Chondrocyte (in vitro differentiated cells): ENCODE measurements around the gene RCOR2. TPM values are rescaled to one million over a fixed set of nuclear protein-coding genes. Genes with fewer than 3 reads are reported as not detected.
A peak's percentile ranks its signal among the peaks of the same experiment; 100 is the strongest.

Experiments
- DNase-seq: peaks from one replicate; pipeline ENCODE4 v3.0.0; 2021; ENCODE audit warnings: mixed read lengths, low spot score
- H3K27ac Mint-ChIP-seq: one replicate; pipeline ENCODE4 v1.8.0; 2021; ENCODE audit warnings: mild to moderate bottlenecking, moderate library complexity, mixed read lengths; ENCODE audit not compliant: unreplicated experiment
- H3K27me3 Mint-ChIP-seq: 2 replicates; pipeline ENCODE4 v1.8.0; 2021; ENCODE audit warnings: low read depth, mixed read lengths
- H3K36me3 Mint-ChIP-seq: 2 replicates; pipeline ENCODE4 v1.8.0; 2021; ENCODE audit warnings: low read depth, mixed read lengths
- H3K4me1 Mint-ChIP-seq: 2 replicates; pipeline ENCODE4 v1.8.0; 2021; ENCODE audit warnings: low read depth, mild to moderate bottlenecking, mixed read lengths
- H3K4me3 Mint-ChIP-seq: one replicate; pipeline ENCODE4 v1.8.0; 2021; ENCODE audit warnings: mild to moderate bottlenecking, moderate library complexity, mixed read lengths; ENCODE audit not compliant: unreplicated experiment
- H3K9me3 Mint-ChIP-seq: 2 replicates; pipeline ENCODE4 v1.8.0; 2021; ENCODE audit warnings: low read depth, mixed read lengths
- CTCF ChIP-seq: fragments of 200-600 bp; sonication (generic); IDR thresholded peaks from 2 replicates; pipeline ENCODE4 v1.5.0; 2021; ENCODE audit warnings: antibody characterized with exemption, mild to moderate bottlenecking, moderate library complexity
- total RNA-seq: library from RNA; stranded (reverse); gene quantifications from 3 replicates; pipeline ENCODE4 v1.2.1, GENCODE V29; 2021

Gene RCOR2
- total RNA-seq, 1 donor from 2014 or later, result 2.7 TPM

DNA sequence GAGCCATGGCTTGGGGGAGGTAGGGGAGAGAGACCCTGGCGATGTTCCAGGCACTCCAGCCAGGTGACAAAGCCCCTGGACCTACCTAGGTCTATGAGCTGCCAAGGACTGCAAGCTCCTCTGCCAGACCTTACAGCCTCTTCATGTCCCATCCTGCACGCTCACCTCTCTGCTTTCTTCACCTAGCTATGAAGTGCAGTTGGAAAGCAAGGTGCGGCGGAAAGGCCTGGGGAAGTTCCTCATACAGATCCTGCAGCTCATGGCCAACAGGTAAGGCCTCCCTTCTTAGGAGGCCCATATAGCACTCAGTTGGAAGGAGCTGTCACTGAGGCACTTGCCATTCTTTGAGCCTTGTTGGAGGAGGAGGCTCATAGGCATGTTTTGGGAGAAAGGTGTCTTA is 35.6 kb upstream of the RCOR2 start:
- no peak for TF ChIP-seq CTCF
- Mint-ChIP-seq H3K4me3 (no peak overlapping the region), H3K27me3 (no peaks in the 10 kb centered on the region), H3K4me1 (no peaks in the 10 kb centered on the region), H3K27ac (no peak overlapping the region), H3K9me3 (no peaks in the 10 kb centered on the region), H3K36me3 (peaks cover 25% of the 10 kb centered on the region)
- no peak for DNase-seq

DNA sequence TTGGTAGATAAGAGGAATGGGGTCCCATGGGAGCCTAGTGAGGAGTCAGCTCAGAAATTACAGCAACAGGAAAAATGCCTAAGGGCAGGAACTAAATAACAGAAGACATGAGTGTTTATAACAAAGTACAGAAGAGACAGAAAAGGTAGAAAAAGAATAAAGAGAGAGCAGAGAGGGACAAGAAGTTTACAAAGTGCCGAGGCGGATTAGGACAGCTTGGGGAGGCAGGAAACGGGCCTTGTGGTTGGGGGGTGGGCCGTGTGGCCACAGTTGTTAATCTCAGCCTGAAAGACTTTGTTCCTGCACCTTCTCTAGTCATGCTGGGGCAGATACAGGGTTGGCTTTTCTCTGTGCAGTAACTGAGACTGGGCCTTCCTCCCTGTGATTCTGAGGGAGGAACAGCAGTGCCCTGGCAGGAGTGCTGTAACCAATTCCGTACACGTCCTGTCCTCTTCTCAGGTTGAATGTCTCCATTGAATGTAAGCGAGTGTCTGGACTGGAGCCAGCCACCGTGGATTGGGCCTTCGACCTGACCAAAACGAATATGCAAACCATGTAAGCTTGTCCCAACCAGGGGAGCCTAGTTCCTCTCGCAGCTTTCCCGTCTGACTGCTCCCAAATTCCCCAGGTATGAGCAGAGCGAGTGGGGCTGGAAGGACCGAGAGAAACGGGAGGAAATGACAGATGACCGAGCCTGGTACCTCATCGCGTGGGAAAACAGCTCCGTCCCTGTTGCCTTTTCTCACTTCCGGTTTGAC is 35.0 kb upstream of the RCOR2 start:
- H3K27ac Mint-ChIP-seq, result no peak overlapping the region
- H3K9me3 Mint-ChIP-seq, result no peaks in the 10 kb centered on the region
- H3K36me3 Mint-ChIP-seq, result peaks cover 25% of the 10 kb centered on the region
- no peak overlapping the region for H3K4me3 Mint-ChIP-seq
- no peaks in the 10 kb centered on the region for H3K4me1 Mint-ChIP-seq
- no peaks in the 10 kb centered on the region for H3K27me3 Mint-ChIP-seq
- TF ChIP-seq CTCF, result no peak
- no peak for DNase-seq

DNA sequence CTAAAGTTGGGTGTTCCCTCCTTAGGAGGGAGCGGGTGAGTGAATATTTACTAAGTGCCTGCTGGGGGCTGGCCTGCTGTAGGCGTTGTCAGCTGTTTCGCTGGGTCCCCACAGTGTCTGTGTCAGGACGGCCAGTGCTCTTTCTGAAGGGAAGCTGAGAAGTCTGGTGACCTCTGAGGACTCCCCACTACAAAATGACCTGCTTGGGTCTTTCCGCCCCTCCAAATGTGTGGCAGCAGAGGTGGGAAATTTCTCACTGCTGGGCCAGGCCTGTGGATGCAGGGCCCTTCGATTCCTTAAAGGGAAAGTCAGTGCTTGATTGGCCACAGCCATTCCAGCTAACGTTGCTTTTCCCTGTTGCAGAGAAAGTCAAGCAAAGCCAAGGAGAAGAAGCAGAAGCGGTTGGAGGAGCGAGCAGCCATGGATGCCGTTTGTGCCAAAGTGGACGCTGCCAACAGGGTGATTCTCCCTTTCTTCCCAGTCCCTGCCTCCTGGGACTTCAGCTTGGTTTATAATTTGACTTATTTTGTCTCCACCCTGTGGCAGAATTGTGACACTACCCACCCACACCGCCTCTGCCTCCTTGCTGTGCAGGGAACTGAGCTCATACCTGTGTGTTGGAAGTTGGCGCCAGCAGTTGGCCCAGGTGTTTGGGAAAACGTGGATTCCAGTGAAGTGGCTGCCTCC is 28.7 kb upstream of the RCOR2 start:
- DNase-seq, result no peak
- Mint-ChIP-seq H3K4me3 (no peak overlapping the region), H3K27me3 (no peaks in the 10 kb centered on the region), H3K4me1 (peaks cover 11% of the 10 kb centered on the region), H3K9me3 (no peaks in the 10 kb centered on the region), H3K27ac (peak overlapping the region; percentile 70), H3K36me3 (peaks cover 1% of the 10 kb centered on the region)
- TF ChIP-seq CTCF, result peak; percentile 93

GRCh38 chr11:63944987-63945386 is 28.0 kb upstream of the RCOR2 start:
- peak overlapping the region; percentile 61 for H3K27ac Mint-ChIP-seq
- no peaks in the 10 kb centered on the region for H3K9me3 Mint-ChIP-seq
- peaks cover 16% of the 10 kb centered on the region for H3K4me1 Mint-ChIP-seq
- no peak overlapping the region for H3K4me3 Mint-ChIP-seq
- DNase-seq, result no peak
- TF ChIP-seq CTCF, result no peak
- H3K36me3 Mint-ChIP-seq, result peaks cover 1% of the 10 kb centered on the region
- no peaks in the 10 kb centered on the region for H3K27me3 Mint-ChIP-seq

DNA sequence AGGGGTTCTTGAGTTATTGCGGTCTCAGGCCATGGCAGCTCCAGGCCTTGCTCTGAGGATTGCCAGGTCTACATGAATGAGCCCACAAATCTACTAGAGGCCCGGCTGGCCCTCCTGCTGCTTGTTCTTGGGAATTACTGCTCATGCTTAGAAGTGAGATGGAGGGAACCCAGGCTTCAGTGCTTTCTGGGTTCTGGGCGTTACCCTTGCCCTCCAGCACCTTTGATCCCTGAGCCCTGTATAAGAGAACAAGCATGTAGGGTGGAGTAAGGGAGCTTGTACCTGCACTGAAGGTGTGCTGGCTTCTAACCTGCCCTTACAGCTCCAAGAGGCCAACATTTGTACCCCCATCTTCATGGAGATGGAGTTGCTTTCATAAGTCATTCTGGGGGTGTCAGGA is 25.8 kb upstream of the RCOR2 start:
- Mint-ChIP-seq H3K27ac (no peak overlapping the region), H3K27me3 (no peaks in the 10 kb centered on the region), H3K9me3 (no peaks in the 10 kb centered on the region), H3K4me1 (peaks cover 27% of the 10 kb centered on the region), H3K4me3 (no peak overlapping the region), H3K36me3 (peaks cover 1% of the 10 kb centered on the region)
- TF ChIP-seq CTCF, result no peak
- no peak for DNase-seq
